Panc1 (cell line): ENCODE results near the gene AUH.

ENCODE experiments used
- POLR2AphosphoS5 ChIP-seq: IDR thresholded peaks from 2 replicates; pipeline ENCODE4 v1.6.1; 2012; ENCODE audit warnings: mild to moderate bottlenecking, low read depth, low read length, moderate library complexity
- TF ChIP-seq, protein P1 (sequence below): fragments of 450-650 bp; IDR thresholded peaks from 2 replicates; pipeline ENCODE4 v1.5.1; 2017; ENCODE audit warnings: mild to moderate bottlenecking

DNA sequence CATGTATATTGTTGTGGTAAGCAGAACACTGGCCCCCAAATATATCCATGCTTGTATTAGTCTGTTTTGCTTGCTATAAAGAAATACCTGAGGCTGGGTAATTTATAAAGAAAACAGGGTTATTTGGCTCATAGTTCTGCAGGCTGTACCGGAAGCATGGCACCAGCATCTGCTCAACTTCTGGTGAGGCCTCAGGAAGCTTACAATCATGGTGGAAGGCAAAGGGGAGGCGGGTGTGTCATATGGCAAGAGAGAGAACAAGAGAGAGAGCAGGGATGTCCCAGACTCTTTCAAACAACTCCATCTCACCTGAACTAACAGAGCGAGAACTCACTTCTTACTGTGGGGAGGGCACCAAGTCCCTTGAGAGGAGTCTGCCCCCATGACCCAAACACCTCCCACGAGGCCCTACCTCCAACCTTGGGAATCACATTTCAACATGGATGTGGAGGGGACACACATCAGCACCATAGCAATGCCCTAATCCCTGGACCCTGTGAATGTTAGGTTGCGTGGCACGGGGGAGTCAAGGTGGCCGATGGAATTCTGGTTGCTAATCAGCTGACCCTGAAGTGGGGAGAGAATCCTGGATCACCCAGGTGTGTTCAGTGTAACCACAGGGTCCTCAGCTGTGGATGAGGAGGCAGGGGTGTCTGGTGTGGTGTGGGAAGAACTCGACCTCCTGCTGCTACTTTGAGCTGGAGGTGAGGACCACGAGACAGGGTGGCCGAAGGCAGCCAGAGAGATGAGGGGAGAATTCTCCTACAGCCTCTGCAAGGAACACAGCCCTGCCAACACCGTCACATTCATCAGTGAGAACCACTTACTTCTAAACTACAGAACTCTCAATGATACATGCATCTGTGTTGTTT is 172.8 kb downstream of the AUH start:
- TF ChIP-seq, protein P1, sequence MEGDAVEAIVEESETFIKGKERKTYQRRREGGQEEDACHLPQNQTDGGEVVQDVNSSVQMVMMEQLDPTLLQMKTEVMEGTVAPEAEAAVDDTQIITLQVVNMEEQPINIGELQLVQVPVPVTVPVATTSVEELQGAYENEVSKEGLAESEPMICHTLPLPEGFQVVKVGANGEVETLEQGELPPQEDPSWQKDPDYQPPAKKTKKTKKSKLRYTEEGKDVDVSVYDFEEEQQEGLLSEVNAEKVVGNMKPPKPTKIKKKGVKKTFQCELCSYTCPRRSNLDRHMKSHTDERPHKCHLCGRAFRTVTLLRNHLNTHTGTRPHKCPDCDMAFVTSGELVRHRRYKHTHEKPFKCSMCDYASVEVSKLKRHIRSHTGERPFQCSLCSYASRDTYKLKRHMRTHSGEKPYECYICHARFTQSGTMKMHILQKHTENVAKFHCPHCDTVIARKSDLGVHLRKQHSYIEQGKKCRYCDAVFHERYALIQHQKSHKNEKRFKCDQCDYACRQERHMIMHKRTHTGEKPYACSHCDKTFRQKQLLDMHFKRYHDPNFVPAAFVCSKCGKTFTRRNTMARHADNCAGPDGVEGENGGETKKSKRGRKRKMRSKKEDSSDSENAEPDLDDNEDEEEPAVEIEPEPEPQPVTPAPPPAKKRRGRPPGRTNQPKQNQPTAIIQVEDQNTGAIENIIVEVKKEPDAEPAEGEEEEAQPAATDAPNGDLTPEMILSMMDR: no peak
- no peak for TF ChIP-seq POLR2AphosphoS5
